ENCODE results near the gene CDH4. TPM values are rescaled to one million over a fixed set of nuclear protein-coding genes. Genes with fewer than 3 reads are reported as not detected.
A peak's percentile ranks its signal among the peaks of the same experiment; 100 is the strongest.

Gene CDH4
- total RNA-seq, 2 donors from 2014 or later: 0.06 to 0.08 TPM

GRCh38 chr20:61701802-61702201 is 449.7 kb downstream of the CDH4 start:
- DNase-seq (no peak), ATAC-seq (no peak)
- intact Hi-C loops (cut with DNase I): no loop called here

DNA sequence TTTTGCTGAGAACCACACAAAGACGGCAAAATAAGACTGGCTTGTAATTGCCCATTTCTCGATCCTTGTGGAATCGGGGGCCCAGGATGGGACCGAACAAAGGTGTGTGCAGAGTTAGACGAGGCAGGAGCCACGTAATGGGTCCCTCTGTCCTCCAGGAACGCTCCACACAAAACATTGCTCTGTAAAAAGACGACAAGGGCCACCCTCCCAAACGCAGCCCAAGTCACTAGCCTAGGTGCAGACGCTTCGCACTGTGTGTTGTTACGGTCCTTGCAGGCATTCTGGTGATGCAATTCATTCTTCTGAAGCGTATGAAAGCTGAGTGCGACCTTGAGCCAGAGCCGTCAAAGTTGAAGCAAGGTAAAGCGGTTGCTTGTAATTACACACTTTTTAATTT is 450.2 kb downstream of the CDH4 start:
- ATAC-seq (no peak), DNase-seq (no peak)
- intact Hi-C loops (cut with DNase I): no loop called here

- no peak for ATAC-seq
- no peak for DNase-seq
- intact Hi-C loops (cut with DNase I): no loop called here
Measured at GRCh38 chr20:61704661-61705060, 452.6 kb downstream of the CDH4 start.

GRCh38 chr20:61705386-61706258 is 453.6 kb downstream of the CDH4 start:
- intact Hi-C loops (cut with DNase I): no loop called here
- ATAC-seq (no peak), DNase-seq (no peak)

DNA sequence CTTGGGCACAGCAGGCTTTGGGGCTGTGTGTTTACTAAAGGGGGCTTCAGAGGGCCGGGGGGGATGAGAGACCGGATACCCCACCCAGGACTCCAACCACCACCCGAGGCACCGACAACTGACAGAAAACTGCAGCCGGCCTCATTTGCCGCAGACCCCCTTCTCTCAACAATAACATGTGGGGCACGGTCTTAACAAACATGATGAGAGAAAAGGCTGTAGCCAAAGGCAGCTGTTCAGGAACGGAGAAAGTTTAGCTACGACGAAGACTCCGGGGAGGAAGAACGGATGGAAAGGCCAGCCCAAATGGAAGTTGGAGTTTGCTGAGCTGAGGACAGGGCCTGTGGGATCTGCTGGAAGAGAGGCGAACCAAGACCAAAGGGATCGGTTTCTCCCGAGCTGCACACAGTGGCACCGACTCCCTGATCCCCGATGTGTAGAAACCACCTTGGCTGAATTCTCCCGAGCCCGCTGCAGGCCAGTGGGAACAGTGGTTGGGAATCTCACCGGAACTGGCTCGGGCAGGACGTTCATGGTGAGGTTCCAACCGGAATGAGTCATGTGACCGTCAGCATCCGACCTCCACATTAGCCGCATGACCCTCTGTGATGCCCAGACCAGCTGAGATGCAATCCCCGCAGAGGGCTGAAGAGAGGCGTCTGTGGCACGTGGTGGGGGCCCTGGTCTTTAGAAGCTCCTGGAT is 454.3 kb downstream of the CDH4 start:
- no peak for ATAC-seq
- intact Hi-C loops (cut with DNase I): no loop called here
- DNase-seq: no peak

- ATAC-seq: no peak
- intact Hi-C loops (cut with DNase I): no loop called here
- DNase-seq: no peak
Measured at GRCh38 chr20:61708891-61709290, 456.8 kb downstream of the CDH4 start.

- DNase-seq (no peak), ATAC-seq (no peak)
- intact Hi-C loops (cut with DNase I): no loop called here
Measured at GRCh38 chr20:61710108-61710507, 458.0 kb downstream of the CDH4 start.

- DNase-seq (no peak), ATAC-seq (peak in 1 of 2 donors; percentile 35)
- intact Hi-C loops (cut with DNase I): no loop called here
Measured at GRCh38 chr20:61712688-61713087, 460.6 kb downstream of the CDH4 start.

GRCh38 chr20:61718361-61719005 is 466.4 kb downstream of the CDH4 start:
- intact Hi-C loops (cut with DNase I): no loop called here
- DNase-seq (no peak), ATAC-seq (no peak)

GRCh38 chr20:61719691-61720347 is 467.8 kb downstream of the CDH4 start:
- no peak for DNase-seq
- intact Hi-C loops (cut with DNase I): no loop called here
- peak in 1 of 2 donors; percentile 67 for ATAC-seq

- ATAC-seq (no peak), DNase-seq (no peak)
- intact Hi-C loops (cut with DNase I): no loop called here
Measured at GRCh38 chr20:61720348-61720696, 468.3 kb downstream of the CDH4 start.

GRCh38 chr20:61722146-61722678 is 470.2 kb downstream of the CDH4 start:
- ATAC-seq (peak; percentile 47 to 53), DNase-seq (no peak)
- intact Hi-C loops (cut with DNase I): no loop called here

DNA sequence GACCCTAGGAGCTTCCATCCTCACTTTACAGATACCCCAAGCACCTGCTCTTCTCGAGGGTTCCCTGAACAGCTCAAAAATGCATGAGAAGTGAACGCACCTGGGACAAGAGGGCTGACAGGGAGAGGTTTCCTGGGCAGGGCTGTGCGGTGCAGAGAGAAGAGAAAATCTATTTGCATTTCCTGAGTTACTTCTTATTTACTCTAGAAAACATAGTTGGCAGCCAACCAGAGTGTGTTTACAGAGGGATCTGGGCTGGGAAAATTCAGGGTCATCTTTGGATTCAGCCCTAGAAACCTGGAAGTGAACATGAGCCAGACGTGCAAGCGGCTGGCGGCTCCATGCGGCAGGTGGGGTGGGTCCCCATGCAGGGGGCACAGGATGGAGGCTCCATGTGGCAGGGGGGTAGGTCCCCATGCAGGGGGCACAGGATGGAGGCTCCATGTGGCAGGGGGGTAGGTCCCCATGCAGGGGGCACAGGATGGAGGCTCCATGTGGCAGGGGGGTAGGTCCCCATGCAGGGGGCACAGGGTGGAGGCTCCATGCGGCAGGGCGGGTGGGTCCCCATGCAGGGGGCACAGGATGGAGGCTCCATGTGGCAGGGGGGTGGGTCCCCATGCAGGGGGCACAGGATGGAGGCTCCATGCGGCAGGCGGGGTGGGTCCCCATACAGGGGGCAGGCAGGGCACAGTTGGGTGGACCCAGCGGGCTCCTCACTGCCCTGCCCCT is 471.6 kb downstream of the CDH4 start:
- intact Hi-C loops (cut with DNase I): no loop called here
- no peak for ATAC-seq
- DNase-seq: no peak

DNA sequence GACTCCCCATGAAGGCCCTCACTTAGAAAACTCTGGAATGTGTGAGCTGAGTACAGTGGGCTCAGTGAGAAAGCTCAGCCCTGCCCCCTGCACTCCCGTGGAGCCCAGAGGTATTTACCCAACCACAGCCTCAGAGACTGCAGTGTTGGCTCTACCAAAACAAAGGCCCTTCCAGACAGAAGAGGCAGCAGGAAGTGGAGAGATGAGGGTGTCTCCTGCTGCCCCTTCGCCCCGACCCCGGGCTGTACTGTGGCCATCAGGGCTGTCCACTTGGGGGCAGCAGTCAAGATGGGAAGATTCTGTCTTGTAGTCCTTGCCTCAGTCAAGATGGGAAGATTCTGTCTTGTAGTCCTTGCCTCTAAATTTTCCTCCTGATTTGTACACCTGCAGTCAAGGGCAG is 472.3 kb downstream of the CDH4 start:
- no peak for DNase-seq
- no peak for ATAC-seq
- intact Hi-C loops (cut with DNase I): no loop called here

- intact Hi-C loops (cut with DNase I): no loop called here
Measured at GRCh38 chr20:61725145-61725544, 473.1 kb downstream of the CDH4 start.

DNA sequence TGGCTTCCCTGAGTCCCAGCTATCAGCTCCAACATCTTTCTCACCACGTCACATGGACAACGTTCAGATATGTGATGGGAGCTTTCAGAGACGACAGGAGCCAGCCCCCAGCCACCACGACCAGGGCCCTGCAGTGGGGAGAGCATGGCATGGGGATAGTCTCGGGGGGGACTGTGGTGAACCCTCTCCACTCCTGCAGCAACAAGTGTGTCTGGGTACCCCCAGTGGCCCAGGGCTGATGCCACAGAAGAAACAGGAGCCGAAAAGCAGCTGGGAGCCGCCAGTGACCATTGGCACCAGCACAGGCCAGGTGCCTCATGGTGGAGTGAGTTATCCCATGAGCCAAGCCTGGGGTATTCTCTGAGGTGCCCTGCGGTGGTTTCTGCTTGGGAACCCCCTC is 473.9 kb downstream of the CDH4 start:
- DNase-seq: no peak
- intact Hi-C loops (cut with DNase I): no loop called here
- no peak for ATAC-seq

More at GRCh38 chr20:61725145-61725544, 473.1 kb downstream of the CDH4 start:
- ATAC-seq (no peak), DNase-seq (no peak)

GRCh38 chr20:61726979-61727378 is 474.9 kb downstream of the CDH4 start:
- no peak for DNase-seq
- intact Hi-C loops (cut with DNase I): no loop called here
- no peak for ATAC-seq

- ATAC-seq (no peak), DNase-seq (peak; percentile 6)
- intact Hi-C loops (cut with DNase I): no loop called here
Measured at GRCh38 chr20:61727761-61728160, 475.7 kb downstream of the CDH4 start.

GRCh38 chr20:61728326-61728725 is 476.3 kb downstream of the CDH4 start:
- ATAC-seq: no peak
- DNase-seq: peak; percentile 7
- intact Hi-C loops (cut with DNase I): no loop called here
